IPS-NIHi7 (cell line): ENCODE measurements around the gene PILRB.
A peak's percentile ranks its signal among the peaks of the same experiment; 100 is the strongest.

Source experiments
- DNase-seq: peaks from one replicate; pipeline ENCODE4 v3.0.0; 2012; ENCODE audit warnings: mixed read lengths; ENCODE audit errors: extremely low spot score

PILRB gene

DNA sequence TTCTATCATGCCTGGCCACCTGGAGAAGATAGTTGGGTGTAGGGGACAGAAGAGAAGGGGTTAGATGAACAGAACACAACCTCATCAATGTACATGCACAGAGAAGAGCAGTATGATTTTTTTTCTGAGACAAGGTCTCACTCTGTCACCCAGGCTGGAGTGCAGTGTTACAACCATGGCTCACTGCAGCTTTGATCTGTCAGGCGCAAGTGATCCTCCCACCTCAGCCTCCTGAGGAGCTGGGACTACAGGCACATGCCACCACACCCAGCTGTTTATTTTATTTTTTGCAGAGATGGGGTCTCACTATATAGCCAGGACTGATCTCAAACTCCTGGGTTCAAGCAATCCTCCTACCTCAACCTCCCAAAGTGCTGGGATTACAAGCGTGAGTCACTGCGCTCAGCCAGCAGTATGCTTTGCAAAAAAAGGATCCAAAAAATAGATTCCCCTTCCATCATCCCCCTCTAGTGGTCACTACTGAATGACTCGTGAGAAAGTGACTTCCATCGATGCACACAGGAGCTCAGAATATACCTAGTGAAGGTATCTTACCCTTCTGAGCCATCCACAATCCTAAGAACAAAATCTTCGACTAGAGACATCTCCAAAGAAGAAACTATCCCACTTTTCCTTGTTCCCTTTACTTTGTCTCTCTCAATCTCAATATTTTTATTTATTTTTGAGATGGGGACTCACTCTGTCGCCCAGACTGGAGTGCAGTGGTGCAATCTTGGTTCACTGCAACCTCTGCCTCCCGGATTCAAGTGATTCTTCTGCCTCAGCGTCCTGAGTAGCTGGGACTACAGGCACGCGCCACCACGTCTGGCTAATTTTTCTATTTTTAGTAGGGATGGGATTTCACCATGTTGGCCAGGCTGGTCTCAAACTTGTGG, 49.6 kb downstream of the PILRB start:
- peak; percentile 79 for DNase-seq

- DNase-seq, result no peak
Observed at GRCh38 chr7:100411101-100411500, 53.2 kb downstream of the PILRB start.

DNA sequence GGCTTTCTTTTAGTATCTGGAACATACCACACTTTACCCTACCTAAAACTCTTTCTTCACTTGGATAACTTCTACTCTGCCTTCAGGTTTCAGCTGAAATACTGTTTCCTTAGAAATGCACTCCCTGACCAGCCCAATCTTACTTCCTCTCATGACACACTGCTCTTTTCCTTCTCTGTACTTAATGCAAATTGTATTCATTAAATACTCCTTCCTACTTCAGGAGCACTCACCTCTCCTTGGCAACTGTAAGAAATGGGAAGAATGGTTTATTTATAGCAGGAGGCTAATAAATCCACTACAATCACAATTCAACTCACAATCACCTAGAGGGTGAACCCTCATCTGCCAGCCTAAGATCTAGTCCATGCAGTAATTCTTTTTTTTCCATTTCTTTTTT, 55.4 kb downstream of the PILRB start:
- no peak for DNase-seq

DNA sequence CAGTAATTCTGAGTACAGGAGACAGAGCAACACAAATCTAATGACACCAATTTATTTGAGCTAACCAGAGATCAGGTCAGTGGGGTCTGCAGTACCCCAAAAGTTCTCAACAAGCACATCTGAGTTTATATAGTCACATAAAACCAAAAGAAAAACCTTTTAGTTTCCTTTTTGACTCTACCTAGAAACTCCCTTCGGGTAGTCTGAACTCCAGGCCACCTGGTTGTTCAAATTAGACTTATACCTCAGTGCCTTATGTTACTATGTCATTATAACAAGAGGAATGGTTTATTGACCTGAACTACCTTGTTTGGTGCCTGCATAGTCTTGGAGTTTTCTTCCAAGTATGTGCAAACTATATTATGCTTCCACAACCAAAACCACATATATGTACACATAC, 56.0 kb downstream of the PILRB start:
- DNase-seq, result no peak

- no peak for DNase-seq
Observed at GRCh38 chr7:100415448-100415847, 57.5 kb downstream of the PILRB start.
